HG02840 (cell line): ENCODE measurements around the gene RHOBTB1.
"Not testable (repeated sequence)": the region's sequence is repeated elsewhere in the genome, so short reads cannot be mapped to it uniquely, and the experiment has no call there.

Experiments used
- ATAC-seq: cut with Tn5 transposase; IDR thresholded peaks from one replicate; pipeline ENCODE4 v1.9.1; 2021; ENCODE audit warnings: mild to moderate bottlenecking, moderate library complexity, moderate number of reproducible peaks; ENCODE audit not compliant: unreplicated experiment, low FRiP score

RHOBTB1 gene

GRCh38 chr10:60910543-60910942 lies 33.4 kb downstream of the RHOBTB1 start:
- no peak for ATAC-seq

- no peak for ATAC-seq
These were observed 35.1 kb downstream of the RHOBTB1 start for GRCh38 chr10:60908896-60909295.

GRCh38 chr10:60908031-60908430 lies 36.0 kb downstream of the RHOBTB1 start:
- no peak for ATAC-seq

GRCh38 chr10:60907236-60907635 lies 36.7 kb downstream of the RHOBTB1 start:
- no peak for ATAC-seq

- not testable (repeated sequence) for ATAC-seq
These were observed 37.2 kb downstream of the RHOBTB1 start for GRCh38 chr10:60906825-60907224.

GRCh38 chr10:60906411-60906810 lies 37.6 kb downstream of the RHOBTB1 start:
- ATAC-seq, result no peak

- ATAC-seq, result no peak
These were observed 38.4 kb downstream of the RHOBTB1 start for GRCh38 chr10:60905580-60905979.

GRCh38 chr10:60903096-60903495 lies 40.9 kb downstream of the RHOBTB1 start:
- no peak for ATAC-seq

GRCh38 chr10:60901561-60902235 lies 42.3 kb downstream of the RHOBTB1 start:
- no peak for ATAC-seq

- no peak for ATAC-seq
These were observed 44.7 kb downstream of the RHOBTB1 start for GRCh38 chr10:60899266-60899665.

- ATAC-seq, result no peak
These were observed 45.7 kb downstream of the RHOBTB1 start for GRCh38 chr10:60898321-60898720.

GRCh38 chr10:60896810-60897209 lies 47.2 kb downstream of the RHOBTB1 start:
- ATAC-seq, result no peak

- no peak for ATAC-seq
These were observed 48.0 kb downstream of the RHOBTB1 start for GRCh38 chr10:60896033-60896432.

GRCh38 chr10:60894786-60895185 lies 49.2 kb downstream of the RHOBTB1 start:
- no peak for ATAC-seq

GRCh38 chr10:60893231-60893630 lies 50.8 kb downstream of the RHOBTB1 start:
- ATAC-seq, result no peak

- ATAC-seq, result no peak
These were observed 51.4 kb downstream of the RHOBTB1 start for GRCh38 chr10:60892571-60892970.

GRCh38 chr10:60890811-60891210 lies 53.2 kb downstream of the RHOBTB1 start:
- no peak for ATAC-seq

GRCh38 chr10:60883187-60883586 lies 60.8 kb downstream of the RHOBTB1 start:
- ATAC-seq, result no peak

- no peak for ATAC-seq
These were observed 65.8 kb downstream of the RHOBTB1 start for GRCh38 chr10:60878224-60878623.

GRCh38 chr10:60877777-60878120 lies 66.2 kb downstream of the RHOBTB1 start:
- no peak for ATAC-seq

- no peak for ATAC-seq
These were observed 66.8 kb downstream of the RHOBTB1 start for GRCh38 chr10:60877061-60877776.

- no peak for ATAC-seq
These were observed 70.2 kb downstream of the RHOBTB1 start for GRCh38 chr10:60873758-60874157.
